ELF-1 (cell line): Measurements from ENCODE around the gene CATSPER3.

Source experiments
- DNase-seq: peaks from one replicate; pipeline ENCODE4 v3.0.0-alpha.2; 2016; ENCODE audit warnings: low read depth, low spot score

The CATSPER3 gene

DNA sequence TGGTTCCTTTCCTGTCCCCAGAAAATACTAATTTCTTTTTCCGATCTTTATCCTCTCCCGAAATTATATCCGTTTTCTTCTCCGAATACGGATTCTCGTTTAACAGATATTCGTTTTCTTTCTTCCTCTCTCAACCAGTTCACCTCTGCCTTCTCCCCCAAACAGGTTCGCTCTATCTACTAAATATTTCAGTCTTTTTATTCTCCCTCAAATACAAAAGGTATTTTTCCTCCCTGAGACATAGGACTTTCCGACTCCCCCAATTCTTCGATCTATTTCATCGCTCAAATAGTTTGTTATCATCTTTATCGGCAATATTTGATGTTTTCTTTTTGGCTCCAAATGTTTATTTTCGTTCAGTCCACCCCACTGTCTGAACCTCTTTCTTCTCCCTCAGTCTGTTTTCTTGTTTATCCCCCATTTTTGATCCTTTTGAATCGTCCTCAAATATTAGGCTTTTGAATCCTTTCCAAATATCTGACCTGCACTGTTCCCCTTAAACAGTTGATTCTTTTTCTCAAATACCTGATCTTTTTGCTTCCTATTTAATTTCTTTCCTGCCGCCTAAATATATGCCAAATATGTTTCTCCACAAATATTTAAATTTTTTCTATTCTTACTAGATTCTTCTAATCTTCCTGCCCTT is 61.9 kb downstream of the CATSPER3 start:
- DNase-seq: no peak

DNA sequence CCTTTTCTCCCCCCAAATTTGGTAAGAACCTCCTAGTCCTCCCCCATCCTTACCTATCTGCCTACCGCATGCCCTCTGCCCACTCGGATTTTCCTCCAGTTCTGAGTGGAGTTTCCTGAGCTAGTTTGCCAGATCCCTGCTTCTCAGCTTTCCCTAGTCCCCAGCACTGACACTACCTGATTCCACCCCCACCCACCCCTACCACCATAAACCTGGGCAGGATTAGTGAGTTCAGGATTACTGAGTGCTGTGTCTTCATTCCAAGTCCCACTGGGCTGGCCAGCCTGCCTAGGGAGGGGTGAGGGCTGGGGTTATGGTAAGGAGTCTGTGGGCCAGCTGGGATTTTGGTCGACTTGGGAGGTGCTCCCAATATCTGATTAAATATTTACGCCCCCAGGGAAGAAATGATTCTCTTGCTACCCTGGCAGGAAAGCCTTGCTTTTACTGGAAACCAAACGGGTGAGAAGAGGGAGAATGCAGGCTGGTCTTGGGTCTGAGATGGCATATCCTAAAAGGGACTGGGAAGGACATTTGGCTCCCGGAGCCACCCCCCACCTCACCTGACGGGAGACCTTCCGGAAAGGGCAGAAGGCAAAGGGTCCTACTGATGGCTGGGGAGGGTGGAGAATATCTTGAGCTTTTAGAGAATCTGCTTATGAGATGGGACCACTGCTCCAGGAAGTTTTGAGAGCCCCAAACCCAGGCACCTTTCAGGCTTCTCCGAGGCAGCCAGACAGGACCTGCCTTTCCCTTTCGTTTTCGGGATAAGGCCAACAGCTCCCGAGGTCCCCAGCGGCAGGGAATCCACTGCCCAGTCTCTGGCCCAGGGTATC is 62.6 kb downstream of the CATSPER3 start:
- peak; percentile 75 for DNase-seq

DNA sequence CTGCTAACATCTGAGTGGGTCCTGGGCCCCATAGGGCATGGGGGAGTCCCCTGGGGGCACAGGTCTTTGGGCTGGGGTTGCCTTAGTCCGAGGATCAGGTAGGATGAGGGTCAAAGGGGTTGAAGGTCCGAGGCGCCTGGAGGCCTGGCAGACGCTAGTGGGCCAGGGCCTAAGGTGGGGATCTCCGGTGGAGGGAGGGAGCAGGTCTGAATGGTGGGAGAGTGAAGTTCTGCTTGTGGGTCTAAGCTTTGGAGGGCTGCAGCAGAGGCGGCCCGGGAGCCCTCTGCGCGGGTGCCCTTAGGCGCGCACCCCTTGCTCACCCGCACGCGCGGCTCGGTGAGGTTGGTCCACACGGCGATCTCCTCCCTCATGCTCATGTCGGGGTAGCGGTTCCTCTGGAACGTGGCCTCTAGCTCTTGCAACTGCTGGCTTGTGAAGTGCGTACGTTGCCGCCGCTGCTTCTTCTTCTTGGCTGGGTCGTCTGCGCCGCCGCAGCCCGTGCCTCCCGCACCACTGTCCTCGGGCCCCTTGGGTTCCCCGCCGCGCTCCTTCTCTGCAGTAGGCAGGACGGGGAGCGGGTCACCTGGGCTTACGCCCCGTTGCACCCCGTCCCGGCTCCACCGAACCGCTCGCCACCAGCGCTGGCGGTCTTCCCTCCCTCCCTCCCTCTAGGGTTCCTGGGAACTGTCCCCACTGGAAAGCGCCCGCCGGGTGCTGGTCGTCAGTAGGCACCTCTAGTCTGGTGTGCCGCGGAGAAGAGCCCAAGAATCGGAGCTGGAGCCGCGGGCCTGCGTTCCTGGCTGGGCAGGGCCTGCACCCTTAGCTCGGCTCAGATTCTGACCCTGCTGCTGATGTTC is 63.5 kb downstream of the CATSPER3 start:
- DNase-seq: peak; percentile 85

DNA sequence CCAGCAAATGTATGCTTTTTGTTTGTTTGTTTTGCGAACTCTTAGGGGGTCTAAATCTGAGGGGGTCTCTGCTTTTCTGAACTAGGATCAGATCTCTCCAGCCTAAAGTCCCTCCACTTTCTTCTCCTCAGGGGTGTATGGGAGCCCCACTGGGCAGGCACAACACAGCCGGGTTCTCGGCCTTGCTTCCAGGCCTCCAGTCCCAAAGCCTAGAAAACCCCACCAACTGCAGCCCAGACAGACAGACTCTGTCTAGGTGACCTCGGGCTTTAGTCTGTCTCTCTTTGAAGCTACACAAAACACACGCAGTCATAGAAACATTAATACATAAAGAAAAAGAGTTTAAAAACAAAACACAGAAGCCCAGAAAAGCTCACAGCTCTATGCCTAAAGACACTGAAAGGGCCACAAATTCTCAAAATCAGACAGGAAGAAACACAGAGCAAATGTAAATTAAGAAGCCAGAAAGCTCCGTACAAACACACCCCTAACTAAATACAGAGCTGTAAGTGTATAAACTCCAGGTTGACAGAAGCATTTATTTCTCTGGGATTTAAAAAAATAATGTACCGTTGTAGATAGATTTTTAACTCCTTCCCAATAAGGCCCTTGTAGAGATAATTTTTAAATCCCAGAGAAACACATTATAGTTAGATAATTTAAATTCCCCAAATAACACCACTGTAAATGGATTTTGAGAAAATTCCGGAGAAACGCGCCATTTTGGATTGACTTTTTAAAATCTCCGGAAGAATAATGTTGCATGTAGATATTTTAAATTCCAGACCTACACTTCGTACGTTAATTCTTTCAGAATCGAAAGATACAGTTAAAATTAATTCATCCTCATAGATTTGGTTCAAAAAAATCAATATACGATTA is 64.3 kb downstream of the CATSPER3 start:
- peak; percentile 60 for DNase-seq

DNA sequence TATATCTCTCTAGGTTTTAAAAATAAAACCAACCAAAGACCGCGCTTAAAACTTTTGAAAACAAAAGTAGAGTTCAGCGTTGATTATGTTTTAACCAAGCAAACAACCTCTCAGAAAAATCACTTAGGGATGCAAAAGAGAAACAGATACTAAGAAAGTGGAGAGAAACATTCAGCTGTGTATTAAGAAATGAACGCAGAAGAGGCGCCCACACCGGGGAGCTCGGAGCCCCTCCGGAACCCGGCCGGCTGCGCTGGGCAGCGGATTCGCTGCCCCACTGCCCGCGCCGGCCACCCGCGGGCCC is 64.9 kb downstream of the CATSPER3 start:
- DNase-seq: no peak

DNA sequence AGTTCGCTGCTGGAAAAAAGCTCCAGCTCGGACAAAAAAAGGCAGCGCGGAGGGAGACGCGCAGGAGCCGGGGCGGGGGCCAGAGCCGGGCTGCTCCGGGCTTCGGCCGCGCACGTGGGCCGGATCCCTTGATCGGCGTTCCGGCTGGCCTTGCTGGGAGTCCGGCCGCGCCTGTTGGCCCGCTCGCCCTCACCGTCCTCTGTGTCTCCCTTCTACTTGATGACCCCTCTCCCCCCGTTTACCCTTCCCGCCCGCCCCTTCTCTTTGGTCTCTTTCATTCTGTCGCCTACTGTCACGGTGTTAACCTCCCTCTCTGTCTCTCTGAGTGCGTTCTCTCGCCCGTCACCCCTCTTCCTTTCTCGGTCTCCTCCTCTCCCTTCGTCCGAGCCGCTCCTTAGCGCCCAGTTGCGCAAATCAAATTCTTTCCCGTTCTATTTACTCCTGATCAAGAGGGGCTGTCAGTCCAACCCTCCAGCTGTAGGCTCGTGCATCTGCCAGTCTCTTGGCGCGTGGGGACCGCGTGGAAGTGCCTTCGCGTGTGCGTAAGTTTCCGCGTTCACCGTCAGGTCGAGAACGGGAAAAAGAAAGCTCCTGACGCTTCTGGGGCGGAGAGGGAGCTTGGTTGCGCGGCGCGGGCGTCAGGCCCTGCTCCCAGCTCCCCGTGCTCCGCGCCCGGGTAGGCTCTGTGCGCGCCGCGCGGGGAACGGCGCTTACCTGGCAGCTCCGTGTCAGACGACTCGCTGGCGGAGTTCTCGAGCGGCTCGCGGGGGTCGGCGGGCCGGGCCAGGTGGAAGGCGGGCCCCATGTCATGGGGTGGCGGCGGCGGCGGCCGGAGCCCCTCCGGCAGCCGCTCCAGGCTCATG is 65.5 kb downstream of the CATSPER3 start:
- peak; percentile 68 for DNase-seq

DNA sequence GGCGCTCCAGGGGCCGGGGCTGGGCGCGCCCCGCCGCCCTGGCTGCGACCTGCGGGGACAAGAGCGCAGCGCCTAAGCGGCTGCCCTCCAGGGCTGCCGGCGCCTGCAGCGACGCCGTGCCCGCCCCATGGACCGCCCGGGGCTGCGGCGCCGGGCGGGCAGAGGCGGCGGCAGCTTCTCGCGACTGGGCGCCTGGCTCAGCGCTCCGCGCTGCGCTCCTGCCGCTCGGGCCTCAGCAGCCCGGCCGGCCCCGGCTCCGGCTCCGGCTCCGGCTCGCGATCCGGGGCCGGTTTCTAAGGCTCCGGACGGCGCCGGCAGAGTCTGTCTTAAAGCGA is 66.2 kb downstream of the CATSPER3 start, which contains the start of gene PITX1:
PITX1 (minus strand) TSS at position 328 of the 335 bp plus-strand sequence. CDS start 347 bp downstream, outside the sequence.
- DNase-seq: no peak

DNA sequence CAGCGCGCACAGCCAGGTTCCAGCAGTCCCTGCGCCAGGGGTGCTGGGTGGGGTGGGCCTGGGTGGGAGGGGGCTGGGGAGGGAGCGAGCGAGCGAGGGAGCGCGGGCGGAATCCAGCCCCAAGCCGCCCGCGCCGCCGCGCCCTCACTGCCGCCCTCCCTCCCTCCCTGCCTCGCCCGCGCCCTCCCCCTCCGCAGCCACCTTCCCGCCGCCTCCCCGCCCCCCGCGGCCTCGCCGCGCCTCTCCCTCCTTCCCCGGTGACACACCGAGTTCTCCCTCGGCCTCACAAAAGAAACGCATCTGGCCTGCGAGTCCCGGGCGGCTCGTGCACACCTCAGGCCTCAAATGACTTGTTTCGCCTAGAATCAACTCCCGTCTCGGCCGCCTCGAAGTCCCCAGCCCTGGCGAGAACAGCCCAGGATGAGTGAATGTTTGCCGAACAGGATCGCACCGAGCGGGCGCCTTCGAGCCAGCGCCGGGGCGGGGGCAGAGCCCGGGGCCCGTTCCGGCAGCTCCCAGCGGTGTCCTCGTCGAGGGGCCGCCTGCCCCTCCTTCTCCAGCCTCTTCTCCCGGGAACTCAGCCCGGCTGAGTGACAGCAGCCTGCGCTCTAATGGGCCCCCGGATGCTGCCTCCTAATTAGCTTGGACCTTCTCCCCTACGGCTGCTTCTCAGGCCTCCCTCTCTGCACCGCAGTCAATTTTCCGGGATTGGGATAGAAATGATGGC is 66.7 kb downstream of the CATSPER3 start:
- DNase-seq: peak; percentile 87

DNA sequence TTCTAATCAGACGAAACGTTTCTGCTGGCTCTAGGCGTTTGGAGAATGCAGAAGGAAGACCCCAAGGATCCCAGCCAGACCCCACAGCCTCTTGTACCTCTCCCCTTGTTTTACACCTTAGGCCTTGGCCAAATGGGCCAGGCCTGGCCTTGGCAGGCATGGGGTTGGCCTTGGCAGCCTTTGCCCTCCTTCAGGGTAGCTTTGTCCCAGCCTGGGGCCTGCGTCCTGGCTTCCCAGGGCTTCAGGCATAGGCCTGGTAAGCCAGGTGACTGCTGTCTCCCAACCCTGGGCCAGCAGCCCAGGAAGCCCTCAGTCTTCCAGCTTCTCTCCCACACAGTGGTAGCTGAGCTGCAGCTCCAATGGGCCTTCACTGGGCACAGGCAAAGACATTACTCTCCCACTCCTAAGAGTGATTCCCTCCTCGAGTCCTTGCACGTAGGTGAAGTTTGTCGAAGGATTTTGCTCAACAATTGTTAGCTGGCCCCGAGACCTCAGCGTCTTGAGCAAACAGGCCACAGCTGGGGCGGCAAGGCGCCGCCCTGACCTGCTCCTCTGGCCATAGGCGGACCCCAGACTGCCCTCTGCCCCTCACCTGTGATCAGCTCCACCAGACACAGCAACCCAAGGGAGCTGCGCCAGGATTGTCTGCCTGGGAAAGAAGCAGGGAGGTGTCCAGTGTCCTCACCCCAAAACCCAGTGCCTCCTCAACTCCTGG is 67.4 kb downstream of the CATSPER3 start:
- DNase-seq: no peak

DNA sequence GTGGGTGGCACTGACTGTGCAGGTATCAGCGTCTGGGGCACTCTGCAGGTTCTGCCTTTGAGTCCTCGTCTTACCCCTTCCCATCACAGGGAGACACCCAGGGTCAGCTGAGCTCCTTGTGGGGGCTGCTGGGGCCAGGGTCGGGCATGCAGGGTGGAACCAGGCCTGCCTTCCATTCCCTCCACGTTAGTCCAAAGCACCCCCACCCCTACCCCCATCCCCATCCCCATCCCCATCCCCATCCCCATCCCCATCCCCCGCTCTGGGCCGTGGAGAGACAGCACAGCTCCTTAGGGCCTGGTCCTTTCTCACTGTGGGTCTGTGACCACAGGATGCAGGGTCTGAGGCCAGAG is 67.9 kb downstream of the CATSPER3 start:
- DNase-seq: no peak

DNA sequence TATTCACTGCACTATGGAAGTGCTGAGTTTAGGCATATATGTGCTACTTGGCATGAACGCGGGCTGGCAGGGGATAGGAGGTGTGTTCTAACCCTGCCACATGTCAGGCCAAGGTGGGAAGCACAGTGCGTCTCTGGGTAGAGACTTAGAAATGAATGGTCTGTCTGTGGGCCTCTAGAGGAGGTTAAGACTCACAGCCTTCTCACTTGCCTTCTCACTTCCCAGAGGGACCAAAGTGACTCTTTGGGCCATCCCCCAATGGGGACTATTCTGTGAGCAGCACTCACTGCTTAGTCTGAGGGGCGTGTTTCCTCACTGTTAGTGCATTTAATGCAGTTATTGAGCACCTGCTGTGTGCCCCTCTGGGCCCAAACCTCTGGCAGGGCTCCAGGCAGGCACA is 68.7 kb downstream of the CATSPER3 start:
- DNase-seq: no peak

DNA sequence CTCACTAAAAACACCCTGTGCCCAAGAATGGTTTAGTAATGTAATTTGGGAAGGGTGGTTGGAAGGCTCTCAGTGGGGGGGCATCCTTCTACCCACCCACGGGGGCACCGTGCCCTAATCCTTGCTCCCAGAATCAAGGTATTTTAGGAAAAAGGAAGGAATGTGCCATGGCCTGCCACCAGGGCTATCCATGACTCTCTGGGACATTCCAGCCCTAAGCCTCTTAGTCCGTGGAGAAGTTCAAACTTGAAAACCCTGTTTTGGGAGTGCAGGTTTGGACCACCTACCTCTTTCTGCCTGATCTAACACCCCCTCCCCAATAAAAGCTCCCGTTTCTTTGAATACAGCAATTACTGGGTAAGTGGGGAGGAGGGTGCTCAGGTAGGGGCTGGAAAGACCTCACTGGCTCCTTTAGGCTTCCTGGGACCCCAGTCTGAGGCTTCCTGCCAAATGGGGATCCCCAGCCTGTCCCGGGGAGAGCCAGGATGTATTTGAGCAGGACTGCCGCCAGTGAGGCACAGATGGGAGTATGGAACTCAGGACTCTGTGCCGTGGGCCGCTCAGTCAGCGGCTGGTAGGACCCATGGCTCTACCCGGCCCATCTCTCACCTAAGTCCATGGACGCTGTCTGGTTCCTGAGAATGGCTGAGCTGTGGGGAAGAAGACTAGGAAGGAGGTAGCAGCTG is 70.0 kb downstream of the CATSPER3 start:
- DNase-seq: peak; percentile 30

DNA sequence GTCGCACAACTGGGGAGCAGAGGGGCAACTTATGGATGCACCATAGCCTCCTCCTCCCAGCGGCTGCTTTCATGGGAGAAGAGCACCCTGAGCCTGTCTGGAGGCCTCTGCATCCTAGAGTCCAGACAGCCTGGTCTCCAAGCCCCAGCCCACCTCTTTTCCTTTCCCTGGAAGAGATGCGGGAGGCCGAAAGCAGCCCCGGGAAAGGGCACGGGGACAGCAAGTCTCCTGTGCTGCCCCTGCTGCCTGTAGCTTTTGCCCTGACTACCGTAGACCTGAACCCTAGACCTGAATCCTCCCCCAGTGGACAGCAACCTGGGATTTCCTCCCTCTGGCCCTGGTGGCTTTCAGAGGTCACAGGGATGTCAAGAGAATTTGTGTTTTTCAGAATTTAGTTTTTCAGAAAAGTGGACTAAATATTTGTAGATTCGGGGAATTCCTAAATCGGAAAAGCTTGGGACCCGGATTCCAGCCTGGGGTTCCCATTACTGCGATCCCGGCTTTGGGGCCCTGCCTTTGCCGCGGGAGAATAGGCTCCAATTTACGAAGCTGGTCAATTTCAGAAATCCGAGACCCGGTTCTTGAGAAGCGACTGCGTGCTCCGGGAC is 70.6 kb downstream of the CATSPER3 start:
- peak; percentile 39 for DNase-seq

DNA sequence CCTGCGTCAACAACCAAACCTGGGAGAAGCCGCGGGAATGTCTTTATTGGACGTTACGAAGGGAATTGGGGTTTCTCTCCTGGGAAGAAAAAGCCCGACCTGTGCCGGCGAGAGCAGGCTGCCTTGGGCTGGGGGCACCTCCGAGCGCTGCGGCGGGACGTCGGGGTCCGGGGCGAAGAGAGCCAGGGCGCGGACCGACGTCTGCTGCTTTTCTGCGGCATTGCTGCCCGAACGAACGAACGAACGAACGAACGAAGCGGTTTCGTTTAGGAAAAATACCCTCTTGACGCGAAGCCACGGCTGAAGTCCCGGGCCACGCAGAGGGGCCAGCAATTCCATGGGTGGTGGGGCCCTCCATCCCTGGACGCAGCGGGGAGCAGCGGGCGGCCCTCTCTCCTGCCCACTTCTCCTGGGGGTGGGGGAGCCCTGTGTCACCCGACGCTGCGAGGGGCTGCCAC is 71.1 kb downstream of the CATSPER3 start:
- DNase-seq: peak; percentile 31

DNA sequence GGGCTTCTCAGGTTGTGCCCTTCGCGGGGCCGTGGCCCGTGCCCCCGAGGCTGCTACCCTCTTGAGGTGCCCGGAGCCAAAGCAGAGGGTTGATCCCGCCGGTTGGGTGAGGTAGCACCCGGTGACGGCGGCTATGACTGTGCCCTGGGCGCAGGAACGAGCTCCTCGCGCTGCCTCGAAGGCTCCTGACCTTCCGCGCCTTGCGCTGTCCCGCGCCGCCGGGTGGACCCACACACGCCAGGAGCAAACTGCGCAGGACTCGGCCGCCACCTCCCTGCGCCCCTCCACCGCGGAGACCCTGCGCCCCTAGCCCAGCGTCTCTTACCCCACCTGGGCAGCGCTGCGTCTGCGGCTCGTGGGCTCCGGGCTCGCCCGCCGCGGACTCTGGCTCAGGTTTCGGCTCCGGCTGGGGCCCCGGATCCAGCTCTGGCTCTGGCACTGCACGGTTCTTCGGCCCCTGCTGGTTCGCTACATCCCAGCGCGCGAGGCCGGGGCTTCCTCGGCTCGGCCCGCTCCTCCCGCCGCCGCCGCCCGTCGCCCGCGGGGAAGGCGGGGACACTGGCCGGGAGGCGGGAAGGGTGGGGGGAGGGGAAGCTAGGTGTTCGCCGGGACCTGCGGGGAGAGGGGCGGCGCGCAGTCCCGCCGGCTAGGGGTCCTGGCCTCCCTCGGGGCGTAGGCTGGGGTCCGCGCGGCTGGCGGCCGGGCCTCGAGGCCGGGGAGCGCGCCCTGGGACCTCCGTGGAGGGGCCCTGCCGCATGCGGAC is 71.7 kb downstream of the CATSPER3 start:
- peak; percentile 59 for DNase-seq

DNA sequence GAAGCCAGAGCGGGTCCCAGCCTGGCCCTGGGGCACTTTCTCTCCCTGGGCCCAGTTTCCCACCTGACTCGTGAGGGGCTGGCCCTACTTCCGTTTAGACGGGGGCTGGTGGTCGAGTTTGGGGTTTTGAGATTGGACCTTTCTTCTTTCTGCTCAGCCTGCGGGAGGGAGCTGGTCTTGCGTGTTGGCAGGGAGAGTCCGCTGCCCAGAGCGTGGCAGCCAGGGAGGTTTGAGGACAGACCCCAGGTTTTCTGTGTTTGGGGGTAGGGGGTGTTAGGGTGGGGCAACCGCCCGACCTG is 72.3 kb downstream of the CATSPER3 start:
- peak; percentile 42 for DNase-seq

DNA sequence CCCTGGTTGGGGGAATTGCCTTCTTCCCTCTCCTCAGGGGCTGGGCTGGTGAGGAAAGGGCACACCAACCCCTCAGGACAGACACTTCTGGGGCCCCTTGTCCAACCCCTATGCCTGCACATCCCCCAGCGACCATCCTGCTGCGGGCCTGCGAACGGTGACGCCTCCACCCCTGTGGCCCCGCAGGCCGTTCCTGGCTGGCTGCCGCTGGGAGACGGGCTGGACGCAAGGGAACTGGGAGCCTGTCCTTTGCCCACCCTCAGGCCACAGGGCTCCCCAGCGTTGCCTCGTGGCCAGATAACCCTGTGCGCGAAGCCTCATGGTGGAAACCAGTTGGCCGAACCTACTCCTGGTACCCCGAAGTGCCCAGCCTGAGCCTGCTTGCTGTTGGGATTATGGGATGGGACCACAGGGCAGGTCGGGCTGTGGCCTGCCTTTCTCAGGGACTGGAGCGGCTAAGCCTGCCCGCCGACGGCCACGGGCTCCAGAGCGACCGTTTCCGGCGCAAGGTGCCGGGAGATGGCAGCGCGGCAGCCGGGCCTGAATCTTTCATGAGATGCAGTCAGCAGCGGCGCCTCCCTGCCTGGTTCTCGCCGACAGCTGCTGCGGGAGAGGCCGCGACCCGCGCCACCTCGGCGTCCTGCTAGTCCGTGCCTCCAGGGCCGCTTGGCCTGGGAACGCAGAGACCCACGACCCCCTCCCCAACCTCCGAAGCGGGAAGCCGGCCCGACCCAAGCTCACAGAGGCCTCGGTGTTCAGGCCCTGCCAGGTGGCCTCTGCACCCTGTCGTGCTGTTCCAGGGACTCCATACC is 72.8 kb downstream of the CATSPER3 start:
- peak; percentile 66 for DNase-seq
